ENCODE measurements around the gene ISYNA1. TPM values are rescaled to one million over a fixed set of nuclear protein-coding genes. Genes with fewer than 3 reads are reported as not detected.

Gene ISYNA1
- total RNA-seq, 1 donor: 6.3 TPM

GRCh38 chr19:18431351-18432197 is 6.4 kb downstream of the ISYNA1 start:
- DNase-seq (ENCODE audit: low read depth): no peak
- no peak overlapping the region for H3K4me3 ChIP-seq (ENCODE audit: low read depth, low read length)
- no peak for TF ChIP-seq CTCF (IDR thresholded peaks at IDR 0.05; ENCODE audit: insufficient read depth, low read length)

GRCh38 chr19:18430417-18431144 is 7.4 kb downstream of the ISYNA1 start:
- no peak overlapping the region for H3K4me3 ChIP-seq (ENCODE audit: low read depth, low read length)
- no peak for TF ChIP-seq CTCF (IDR thresholded peaks at IDR 0.05; ENCODE audit: insufficient read depth, low read length)
- no peak for DNase-seq (ENCODE audit: low read depth)

- TF ChIP-seq CTCF (IDR thresholded peaks at IDR 0.05; ENCODE audit: insufficient read depth, low read length): no peak
- no peak for DNase-seq (ENCODE audit: low read depth)
- H3K4me3 ChIP-seq (ENCODE audit: low read depth, low read length): no peak overlapping the region
Measured at GRCh38 chr19:18429717-18430416, 8.1 kb downstream of the ISYNA1 start.

- TF ChIP-seq CTCF (IDR thresholded peaks at IDR 0.05; ENCODE audit: insufficient read depth, low read length): no peak
Measured at GRCh38 chr19:18428787-18429674, 8.9 kb downstream of the ISYNA1 start.

GRCh38 chr19:18428173-18428786 is 9.7 kb downstream of the ISYNA1 start:
- no peak for TF ChIP-seq CTCF (IDR thresholded peaks at IDR 0.05; ENCODE audit: insufficient read depth, low read length)
- H3K4me3 ChIP-seq (ENCODE audit: low read depth, low read length): no peak overlapping the region
- no peak for DNase-seq (ENCODE audit: low read depth)

More at GRCh38 chr19:18428787-18429674, 8.9 kb downstream of the ISYNA1 start:
- peak; percentile 63 for DNase-seq (ENCODE audit: low read depth)
- peak overlapping the region; percentile 9 for H3K4me3 ChIP-seq (ENCODE audit: low read depth, low read length)
